OCI-LY1 (cell line): ENCODE measurements around the gene ALDH1A3.

Experiments
- H2AFZ ChIP-seq: fragments of 200-600 bp; sonication (generic), shearing (Covaris generic); 2 replicates; pipeline ENCODE4 v1.6.0; 2014; ENCODE audit warnings: antibody characterized with exemption, mild to moderate bottlenecking, low read length
- H3F3A ChIP-seq: fragments of 200-600 bp; sonication (generic), shearing (Covaris generic); 2 replicates; pipeline ENCODE4 v1.6.0; 2014; ENCODE audit warnings: mild to moderate bottlenecking, antibody characterized with exemption, low read length, moderate library complexity; ENCODE audit not compliant: insufficient read depth
- H3K27ac ChIP-seq: fragments of 200-600 bp; sonication (generic); 2 replicates; pipeline ENCODE4 v1.5.1; 2014; ENCODE audit warnings: low read length, mixed run types, mild to moderate bottlenecking, low read depth; ENCODE audit not compliant: poor library complexity, severe bottlenecking
- H3K27me3 ChIP-seq: fragments of 200-600 bp; sonication (generic); 2 replicates; pipeline ENCODE4 v1.6.0; 2014; ENCODE audit warnings: antibody characterized with exemption, mild to moderate bottlenecking, low read length, moderate library complexity; ENCODE audit not compliant: insufficient read depth
- H3K36me3 ChIP-seq: fragments of 200-600 bp; sonication (generic); 2 replicates; pipeline ENCODE4 v1.6.1; 2014; ENCODE audit warnings: mild to moderate bottlenecking, antibody characterized with exemption, low read length, moderate library complexity, mixed read lengths; ENCODE audit not compliant: insufficient read depth
- H3K4me1 ChIP-seq: fragments of 200-600 bp; sonication (generic); 2 replicates; pipeline ENCODE4 v1.5.1; 2014; ENCODE audit warnings: mild to moderate bottlenecking, low read length, moderate library complexity; ENCODE audit not compliant: insufficient read depth, severe bottlenecking
- H3K4me2 ChIP-seq: fragments of 200-600 bp; sonication (generic), shearing (Covaris generic); 2 replicates; pipeline ENCODE4 v1.6.1; 2014; ENCODE audit warnings: low read length
- H3K4me3 ChIP-seq: fragments of 200-600 bp; sonication (generic); 2 replicates; pipeline ENCODE4 v1.5.1; 2014; ENCODE audit warnings: low read length, low read depth, mild to moderate bottlenecking, mixed read lengths; ENCODE audit not compliant: poor library complexity, severe bottlenecking
- H3K79me2 ChIP-seq: fragments of 200-600 bp; shearing (Covaris generic); 2 replicates; pipeline ENCODE4 v1.6.1; 2016; ENCODE audit warnings: mixed run types, low read length, mixed read lengths; ENCODE audit not compliant: insufficient read depth
- H3K9ac ChIP-seq: fragments of 200-600 bp; sonication (generic), shearing (Covaris generic); 2 replicates; pipeline ENCODE4 v1.6.1; 2014; ENCODE audit warnings: mild to moderate bottlenecking, low read length, mixed read lengths
- H3K9me2 ChIP-seq: fragments of 200-600 bp; sonication (generic), shearing (Covaris generic); 2 replicates; pipeline ENCODE4 v1.6.1; 2014; ENCODE audit warnings: low read depth, mild to moderate bottlenecking, low read length, mixed read lengths
- H3K9me3 ChIP-seq: fragments of 200-600 bp; shearing (Covaris generic); 2 replicates; pipeline ENCODE4 v1.6.1; 2014; ENCODE audit warnings: low read length, mixed read lengths
- H4K20me1 ChIP-seq: fragments of 200-600 bp; sonication (generic), shearing (Covaris generic); 2 replicates; pipeline ENCODE4 v1.6.0; 2016; ENCODE audit warnings: mild to moderate bottlenecking, low read length; ENCODE audit not compliant: insufficient read depth
- EZH2 ChIP-seq: fragments of 200-600 bp; sonication (generic), shearing (Covaris generic); IDR thresholded peaks from 2 replicates; pipeline ENCODE4 v1.8.0; 2017; ENCODE audit warnings: borderline replicate concordance, mixed run types, mild to moderate bottlenecking, antibody characterized with exemption, low read length, moderate library complexity, mixed read lengths
- TF ChIP-seq, protein P1 (sequence below): fragments of 200-600 bp; sonication (generic), shearing (Covaris generic); IDR thresholded peaks from 2 replicates; pipeline ENCODE4 v1.5.1; 2017; ENCODE audit warnings: mild to moderate bottlenecking, antibody characterized with exemption, low read length, moderate library complexity, mixed read lengths

The ALDH1A3 gene

DNA sequence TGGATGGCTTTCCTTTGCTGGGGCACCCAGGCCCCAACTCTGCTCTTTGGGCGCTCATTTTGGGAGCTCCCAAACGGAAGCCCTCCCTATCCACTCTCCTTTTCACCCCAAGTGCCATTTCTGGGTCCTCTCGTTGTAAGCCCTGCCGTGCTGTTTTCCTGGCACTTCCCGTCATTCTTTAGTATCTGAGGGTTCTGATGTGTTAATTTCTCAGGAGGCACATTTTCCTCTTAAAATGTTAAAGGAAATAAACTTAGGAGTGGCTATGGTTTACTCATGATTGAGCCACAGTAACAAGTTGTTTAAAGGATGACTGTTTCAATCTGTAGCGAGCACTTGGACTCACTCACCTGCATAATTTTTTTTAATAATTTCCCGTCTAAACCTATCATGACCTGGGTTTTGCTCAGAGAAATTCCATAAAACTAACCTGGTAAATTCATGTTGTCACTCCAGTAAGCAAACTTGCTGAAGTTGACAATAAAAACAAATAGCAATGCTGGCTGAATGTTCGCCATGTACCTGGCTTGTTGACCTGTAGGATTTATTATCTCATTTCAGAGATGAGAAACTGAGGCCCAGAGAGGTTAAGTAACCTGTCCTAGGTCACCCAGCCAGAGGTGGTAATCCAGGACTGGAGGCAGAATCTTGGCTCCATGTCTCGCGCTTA lies 10.6 kb downstream of the ALDH1A3 start:
- no peaks in the 10 kb centered on the region for H3K9me2 ChIP-seq
- TF ChIP-seq, protein P1, sequence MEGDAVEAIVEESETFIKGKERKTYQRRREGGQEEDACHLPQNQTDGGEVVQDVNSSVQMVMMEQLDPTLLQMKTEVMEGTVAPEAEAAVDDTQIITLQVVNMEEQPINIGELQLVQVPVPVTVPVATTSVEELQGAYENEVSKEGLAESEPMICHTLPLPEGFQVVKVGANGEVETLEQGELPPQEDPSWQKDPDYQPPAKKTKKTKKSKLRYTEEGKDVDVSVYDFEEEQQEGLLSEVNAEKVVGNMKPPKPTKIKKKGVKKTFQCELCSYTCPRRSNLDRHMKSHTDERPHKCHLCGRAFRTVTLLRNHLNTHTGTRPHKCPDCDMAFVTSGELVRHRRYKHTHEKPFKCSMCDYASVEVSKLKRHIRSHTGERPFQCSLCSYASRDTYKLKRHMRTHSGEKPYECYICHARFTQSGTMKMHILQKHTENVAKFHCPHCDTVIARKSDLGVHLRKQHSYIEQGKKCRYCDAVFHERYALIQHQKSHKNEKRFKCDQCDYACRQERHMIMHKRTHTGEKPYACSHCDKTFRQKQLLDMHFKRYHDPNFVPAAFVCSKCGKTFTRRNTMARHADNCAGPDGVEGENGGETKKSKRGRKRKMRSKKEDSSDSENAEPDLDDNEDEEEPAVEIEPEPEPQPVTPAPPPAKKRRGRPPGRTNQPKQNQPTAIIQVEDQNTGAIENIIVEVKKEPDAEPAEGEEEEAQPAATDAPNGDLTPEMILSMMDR = no peak
- TF ChIP-seq EZH2 = no peak
- H3K27me3 ChIP-seq = peaks cover 3% of the 10 kb centered on the region; the same call in 1 of the 2 replicates
- no peaks in the 10 kb centered on the region for H3K79me2 ChIP-seq
- no peak overlapping the region for H3K4me2 ChIP-seq
- H3K9me3 ChIP-seq = no peaks in the 10 kb centered on the region
- no peaks in the 10 kb centered on the region for H4K20me1 ChIP-seq
- no peak overlapping the region for H3K27ac ChIP-seq
- no peak overlapping the region for H2AFZ ChIP-seq
- no peaks in the 10 kb centered on the region for H3K4me1 ChIP-seq
- H3K9ac ChIP-seq = no peak overlapping the region
- no peaks in the 10 kb centered on the region for H3F3A ChIP-seq
- H3K4me3 ChIP-seq = no peak overlapping the region
- H3K36me3 ChIP-seq = no peaks in the 10 kb centered on the region

DNA sequence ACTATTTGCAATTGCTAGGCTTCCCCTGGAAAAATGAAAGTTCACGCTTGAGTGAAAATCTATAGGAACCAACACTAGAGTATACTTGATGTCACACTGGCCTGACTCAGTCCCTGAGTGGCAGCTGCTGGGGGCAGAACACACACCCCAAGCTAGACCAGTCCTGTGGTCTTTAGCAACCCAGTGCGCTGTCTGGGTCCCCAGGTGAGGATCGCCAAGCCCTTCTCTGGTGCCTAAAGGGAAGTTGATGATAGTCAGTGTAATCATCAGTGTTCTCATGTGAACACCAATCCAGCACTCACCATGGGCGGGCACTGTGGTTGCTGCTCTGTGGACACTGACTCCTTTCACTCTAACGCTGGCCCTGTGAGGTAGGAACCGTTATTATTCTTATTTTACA lies 11.2 kb downstream of the ALDH1A3 start:
- Histone ChIP-seq H4K20me1 (no peaks in the 10 kb centered on the region), H3K36me3 (no peaks in the 10 kb centered on the region), H3K9me2 (no peaks in the 10 kb centered on the region), H3K27ac (no peak overlapping the region), H3K9ac (no peak overlapping the region), H3F3A (no peaks in the 10 kb centered on the region), H3K4me2 (no peak overlapping the region), H3K27me3 (peaks cover 3% of the 10 kb centered on the region; the same call in 1 of the 2 replicates), H2AFZ (no peak overlapping the region), H3K4me3 (no peak overlapping the region), H3K79me2 (no peaks in the 10 kb centered on the region), H3K4me1 (no peaks in the 10 kb centered on the region), H3K9me3 (no peaks in the 10 kb centered on the region)
- TF ChIP-seq, protein P1 = no peak
- no peak for TF ChIP-seq EZH2

DNA sequence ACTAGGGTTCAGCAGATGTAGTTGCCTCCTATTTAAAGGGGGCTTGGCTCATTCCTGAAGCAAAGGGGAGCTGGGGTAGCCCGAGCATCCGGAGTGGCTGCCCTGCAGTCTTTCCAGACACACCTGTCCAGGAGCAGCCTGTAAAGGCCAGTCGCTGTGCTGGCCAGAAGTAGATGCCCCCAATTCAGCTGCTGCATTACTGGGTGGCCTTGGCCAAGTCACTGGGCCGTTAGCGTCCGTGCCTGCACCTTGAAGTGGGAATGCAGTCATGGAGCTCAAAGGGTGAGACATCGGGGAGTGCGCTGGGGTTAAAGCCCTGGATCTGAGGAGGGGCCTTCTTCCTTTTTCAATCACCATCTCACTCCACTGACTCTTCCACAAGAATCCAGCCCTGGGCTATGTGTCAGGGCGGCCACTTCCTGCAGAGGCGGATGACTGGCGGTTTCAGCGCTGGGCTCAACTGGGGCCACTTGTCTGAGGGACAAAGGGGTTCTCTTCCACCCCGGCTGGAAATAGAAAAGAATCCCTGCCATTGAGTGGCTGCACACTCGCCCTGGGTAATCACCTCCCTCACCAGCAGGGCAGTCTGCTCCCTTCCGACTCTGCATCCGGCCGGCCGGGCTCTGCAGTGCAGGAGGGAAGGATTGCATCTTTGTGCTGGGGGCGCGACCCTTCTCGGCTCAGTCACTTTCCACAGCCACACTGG lies 11.8 kb downstream of the ALDH1A3 start:
- H3K9me3 ChIP-seq = no peaks in the 10 kb centered on the region
- H3K4me1 ChIP-seq = no peaks in the 10 kb centered on the region
- H3K27ac ChIP-seq = no peak overlapping the region
- no peaks in the 10 kb centered on the region for H3F3A ChIP-seq
- H3K4me2 ChIP-seq = no peak overlapping the region
- no peak overlapping the region for H2AFZ ChIP-seq
- no peaks in the 10 kb centered on the region for H3K79me2 ChIP-seq
- H4K20me1 ChIP-seq = no peaks in the 10 kb centered on the region
- H3K27me3 ChIP-seq = no peaks in the 10 kb centered on the region; the same call in 1 of the 2 replicates
- TF ChIP-seq, protein P1 = no peak
- no peak for TF ChIP-seq EZH2
- H3K9me2 ChIP-seq = no peaks in the 10 kb centered on the region
- no peak overlapping the region for H3K4me3 ChIP-seq
- H3K36me3 ChIP-seq = no peaks in the 10 kb centered on the region
- H3K9ac ChIP-seq = no peak overlapping the region
